ENCODE measurements around the gene TMEM41B.

- TF ChIP-seq POLR2A (IDR thresholded peaks at IDR 0.05) (no peak), CTCF (IDR thresholded peaks at IDR 0.05) (no peak)
Observed at GRCh38 chr11:9249252-9249651, 65.1 kb downstream of the TMEM41B start.

All from tibial nerve (tissue), 3 donors.